ENCODE measurements around the gene PLEKHA5.
"Not testable (repeated sequence)": the region's sequence is repeated elsewhere in the genome, so short reads cannot be mapped to it uniquely, and the experiment has no call there.

Gene PLEKHA5

DNA sequence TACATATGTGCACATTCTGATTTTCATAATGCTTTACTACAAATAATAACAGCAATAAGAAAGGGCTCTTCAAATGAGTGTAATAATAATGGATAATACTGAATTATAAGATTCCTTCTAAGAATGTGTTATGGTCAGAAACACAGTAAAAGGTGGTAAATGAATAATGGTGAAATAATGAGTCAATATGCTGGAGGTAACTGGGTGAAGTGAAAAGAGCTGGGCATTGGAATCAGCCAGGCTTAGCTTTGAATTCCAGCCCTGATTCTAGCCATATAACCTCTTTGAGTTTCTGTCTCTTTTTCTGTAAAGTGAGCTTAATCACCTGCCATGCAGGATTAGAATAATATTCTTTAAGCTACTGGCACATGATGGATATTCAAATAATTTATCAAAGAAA lies 39.1 kb downstream of the PLEKHA5 start:
- no peak for DNase-seq (ENCODE audit: low read depth in 2 of 2)

DNA sequence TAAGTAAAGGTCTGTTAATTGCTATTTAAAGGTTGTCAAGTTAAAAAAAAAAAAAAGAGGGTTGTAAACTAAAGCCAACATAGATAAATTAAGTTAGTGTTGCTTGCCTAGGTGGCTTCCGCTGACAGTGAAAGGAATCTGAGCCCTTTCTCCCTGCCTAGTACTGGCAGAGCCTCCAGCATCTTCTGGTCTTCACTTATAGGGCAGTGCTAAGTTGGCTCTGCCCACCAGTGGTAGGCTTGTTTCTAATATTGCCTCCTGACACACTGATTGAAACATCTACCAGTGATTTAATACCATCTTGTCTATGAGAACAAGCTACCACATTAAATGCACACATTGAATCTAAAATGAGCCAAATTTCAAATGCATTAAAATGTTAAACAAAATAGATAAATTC lies 39.7 kb downstream of the PLEKHA5 start:
- DNase-seq (ENCODE audit: low read depth in 2 of 2) = no peak

DNA sequence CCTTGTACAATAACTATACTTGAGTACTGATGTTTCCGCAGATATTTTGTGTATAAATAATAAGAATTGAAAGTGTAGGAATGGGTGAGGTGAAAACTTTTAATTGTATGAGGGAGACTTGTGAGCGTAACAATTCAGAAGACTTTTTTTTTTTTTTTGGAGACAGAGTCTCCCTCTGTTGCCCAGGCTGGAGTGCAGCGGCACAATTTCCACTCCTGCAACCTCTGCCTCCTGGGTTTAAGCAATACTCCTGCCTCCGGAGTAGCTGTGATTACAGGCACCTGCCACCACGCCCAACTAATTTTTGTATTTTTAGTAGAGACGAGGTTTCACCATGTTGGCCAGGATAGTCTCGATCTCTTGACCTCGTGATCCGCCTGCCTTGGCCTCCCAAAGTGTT lies 40.8 kb downstream of the PLEKHA5 start:
- DNase-seq (ENCODE audit: low read depth in 2 of 2) = not testable (repeated sequence)

DNA sequence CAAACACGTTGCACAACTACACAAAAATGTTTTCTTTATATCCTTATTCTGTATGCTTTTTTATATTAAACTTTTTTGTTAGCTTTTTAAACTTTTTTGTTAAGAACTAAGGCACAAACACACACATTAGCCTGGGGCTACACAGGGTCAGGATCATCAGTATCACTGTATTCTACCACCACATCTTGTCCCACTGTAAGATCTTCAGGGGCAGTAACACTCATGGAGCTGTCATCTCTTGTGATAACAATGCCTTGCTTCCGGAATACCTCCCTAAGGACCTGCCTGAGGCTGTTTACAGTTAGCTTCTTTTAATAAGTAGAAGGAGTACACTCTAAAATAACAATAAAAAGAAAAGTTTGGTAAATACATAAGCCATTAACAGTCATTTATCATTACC lies 42.2 kb downstream of the PLEKHA5 start:
- DNase-seq (ENCODE audit: low read depth in 2 of 2) = no peak

DNA sequence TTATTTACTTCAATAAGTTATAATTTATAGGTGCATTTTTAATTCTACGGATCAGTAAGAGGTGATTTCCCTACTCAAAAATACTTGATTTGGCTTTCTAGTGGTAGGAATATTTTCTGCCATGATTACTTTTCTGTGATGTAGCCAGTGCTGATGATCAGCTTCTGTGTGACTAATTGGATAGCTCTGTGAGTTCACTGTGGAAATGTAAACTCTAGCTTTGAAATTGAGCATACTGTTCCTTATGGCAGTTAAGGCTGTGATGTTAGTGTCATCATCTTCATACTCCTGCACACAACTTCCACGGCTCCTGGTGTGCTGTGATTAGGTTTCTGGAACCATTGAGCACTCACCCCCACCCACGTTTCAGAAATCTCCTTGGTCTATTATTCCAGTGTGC lies 48.2 kb downstream of the PLEKHA5 start:
- no peak for DNase-seq (ENCODE audit: low read depth in 2 of 2)

DNA sequence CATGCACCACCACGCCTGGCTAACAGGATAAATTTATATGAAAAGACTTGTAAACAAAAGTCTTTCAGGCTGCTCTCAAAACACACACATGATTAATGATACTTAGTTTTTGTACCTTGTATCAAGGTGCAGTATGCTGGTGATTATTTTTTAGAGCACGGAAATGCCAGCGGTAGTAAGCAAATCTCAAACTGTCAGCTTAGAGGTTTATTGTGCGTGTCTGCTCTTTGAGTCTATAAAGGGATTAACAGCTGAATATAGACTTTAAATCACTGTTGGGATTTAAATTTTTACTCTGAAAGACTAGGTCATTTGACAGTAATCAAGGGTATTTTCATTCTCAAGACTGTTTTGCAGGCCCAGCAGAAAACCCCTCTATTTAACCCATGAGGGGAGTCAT lies 50.5 kb downstream of the PLEKHA5 start:
- DNase-seq (ENCODE audit: low read depth in 2 of 2) = no peak

DNA sequence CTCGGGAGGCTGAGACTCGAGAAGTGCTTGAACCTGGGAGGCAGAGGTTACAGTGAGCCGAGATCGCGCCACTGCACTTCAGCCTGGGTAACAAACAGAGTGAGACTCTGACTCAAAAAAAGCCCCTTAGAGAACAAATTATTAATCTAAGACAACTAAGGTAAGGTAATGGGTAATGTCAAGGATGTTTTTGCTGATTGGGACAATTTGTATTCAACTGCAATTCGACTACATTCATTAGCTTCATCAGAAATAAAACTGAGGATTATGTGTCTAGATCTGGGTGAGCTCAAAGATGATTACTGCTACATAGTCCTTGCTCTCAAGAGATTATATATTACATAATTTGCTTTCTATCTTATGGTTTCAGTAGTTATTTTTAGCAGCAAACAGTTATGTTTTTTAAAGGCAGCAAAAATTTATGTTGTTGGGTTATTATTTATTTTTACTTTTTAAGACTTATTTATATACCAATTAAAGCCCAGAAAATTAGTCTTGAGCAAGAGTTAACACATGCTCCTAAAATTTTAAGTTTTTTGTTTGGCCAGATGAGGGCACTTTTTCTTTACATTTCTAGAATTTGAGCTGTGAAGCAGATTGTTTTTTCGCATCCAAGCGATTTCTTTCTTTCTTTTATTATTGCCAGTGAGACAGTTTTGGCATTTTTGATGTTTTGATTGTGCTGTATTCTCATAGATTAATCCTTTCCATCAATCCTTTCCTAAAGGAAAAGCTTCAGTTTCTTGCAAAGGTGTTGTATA lies 52.3 kb downstream of the PLEKHA5 start:
- DNase-seq (ENCODE audit: low read depth in 2 of 2) = no peak

DNA sequence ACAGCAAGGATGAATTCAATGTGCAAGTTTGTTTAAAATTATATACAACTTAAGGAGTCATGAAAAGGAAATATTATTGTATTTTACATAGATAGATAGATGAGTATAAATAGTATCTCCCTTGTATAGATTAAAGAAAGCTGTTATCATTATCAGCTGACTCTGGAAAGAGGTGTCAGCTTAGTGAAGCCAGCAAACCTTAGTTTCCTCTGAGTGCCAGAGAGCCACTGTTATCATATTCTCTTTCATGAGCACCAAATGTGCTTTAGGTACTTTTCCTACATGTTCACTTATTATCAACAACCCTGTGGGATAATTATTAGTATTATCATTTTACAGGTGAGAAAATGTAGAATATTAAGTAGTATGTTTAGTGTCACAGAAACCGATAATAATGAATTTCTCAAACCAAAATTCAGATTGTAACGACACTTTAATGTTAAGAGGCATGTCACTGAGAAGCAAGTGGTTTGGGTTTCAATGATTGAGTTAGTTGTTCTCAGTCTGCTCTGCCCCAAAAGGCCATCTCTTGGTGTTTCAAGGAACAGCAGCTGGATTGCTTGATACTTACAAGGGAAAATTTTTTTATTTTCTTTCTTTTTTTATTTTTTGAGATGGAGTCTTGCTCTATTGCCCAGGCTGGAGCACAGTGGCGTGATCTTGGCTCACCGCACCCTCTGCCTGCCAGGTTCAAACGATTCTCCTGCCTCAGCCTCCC lies 53.7 kb downstream of the PLEKHA5 start:
- no peak for DNase-seq (ENCODE audit: low read depth in 2 of 2)

DNA sequence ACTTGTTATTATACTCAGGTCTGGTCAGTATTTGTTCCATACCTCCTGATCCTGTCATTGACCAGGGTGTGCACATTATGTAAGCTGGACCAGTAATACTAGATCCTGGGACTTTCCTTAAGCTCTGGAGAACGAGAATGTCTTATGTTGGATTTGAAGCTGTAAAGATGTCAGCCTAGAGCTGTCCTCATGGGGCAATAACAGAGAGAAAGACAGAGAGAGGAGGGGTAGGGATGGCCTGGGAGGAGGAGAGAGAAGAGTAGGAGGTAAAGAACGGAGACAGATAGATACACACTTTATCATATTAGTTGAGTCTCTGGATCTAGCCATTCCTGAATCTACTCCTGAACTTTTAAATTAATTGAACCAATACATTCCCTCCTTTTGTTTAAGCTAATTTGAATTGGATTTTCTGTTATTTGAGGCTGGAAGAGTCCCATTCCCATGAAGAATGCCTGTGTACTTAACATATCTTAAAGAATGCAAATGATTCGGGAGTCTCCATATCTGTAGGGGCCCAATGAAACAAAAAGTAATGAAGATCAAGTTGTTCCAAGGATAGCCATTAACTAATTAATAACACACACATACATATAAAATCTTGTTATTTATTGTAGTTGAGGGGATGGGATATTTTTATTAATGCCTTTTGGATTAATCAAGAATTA lies 55.9 kb downstream of the PLEKHA5 start:
- no peak for DNase-seq (ENCODE audit: low read depth in 2 of 2)

DNA sequence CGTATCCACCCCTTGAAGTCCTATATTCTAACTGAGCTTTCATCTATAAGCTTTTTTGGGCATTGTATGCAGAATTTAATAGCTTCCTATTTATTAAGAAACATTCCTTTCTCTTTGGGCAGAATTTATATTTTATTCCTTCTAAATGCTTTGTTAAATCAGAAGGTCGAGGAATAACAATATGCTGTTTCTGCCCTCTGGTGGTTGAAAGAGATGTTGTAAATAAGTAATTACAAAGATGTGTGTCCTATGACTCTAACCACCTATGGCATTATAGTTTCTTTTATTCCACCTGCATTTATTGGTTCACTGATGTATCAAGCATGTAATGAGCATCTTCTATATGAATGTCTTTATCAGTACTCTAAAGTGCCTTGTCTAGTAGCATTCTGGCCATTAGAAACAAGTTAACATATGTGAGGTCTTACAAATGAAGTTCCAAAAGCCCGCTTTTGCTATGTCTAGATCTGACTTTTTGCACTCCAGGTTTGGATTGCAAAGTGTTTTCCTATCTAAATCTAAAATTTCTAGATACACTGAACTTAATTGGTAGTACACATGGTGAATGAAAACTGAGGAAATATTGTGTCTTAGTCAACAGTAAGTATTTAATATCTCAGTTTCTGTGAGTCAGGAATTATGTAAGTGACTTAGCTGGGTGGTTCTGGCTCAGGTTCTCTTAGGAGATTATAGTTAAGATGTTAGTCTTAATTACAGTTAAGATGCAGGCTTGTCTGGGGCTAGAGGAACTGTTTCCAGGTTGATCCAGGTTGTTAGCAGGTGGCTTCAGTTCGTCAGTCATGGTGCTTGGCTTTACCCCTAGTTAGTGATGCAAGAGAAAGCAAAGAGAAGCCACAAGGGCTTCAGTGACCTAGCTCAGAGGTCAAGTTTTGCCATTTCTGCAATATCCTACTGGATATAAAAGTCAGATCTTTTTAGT lies 57.5 kb downstream of the PLEKHA5 start:
- DNase-seq (ENCODE audit: low read depth in 2 of 2) = no peak

DNA sequence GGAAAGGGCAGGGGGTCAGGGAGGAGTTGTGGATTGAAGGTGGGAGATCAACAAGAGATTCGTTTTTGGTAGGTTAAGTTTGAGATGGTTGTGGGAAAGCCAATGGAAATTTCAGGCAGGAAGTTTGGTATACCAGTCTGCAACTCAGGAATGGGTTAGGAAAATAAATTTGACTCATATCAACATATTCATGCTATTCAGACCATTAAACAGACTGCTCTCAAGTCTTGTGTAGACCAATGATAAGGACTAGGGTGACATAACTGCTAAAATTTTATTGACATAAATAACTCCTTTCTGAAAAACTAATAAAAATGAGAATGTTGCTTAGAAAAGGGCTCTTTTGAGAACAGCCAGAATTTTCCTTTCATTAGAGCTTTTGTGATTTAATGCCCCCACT lies 60.0 kb downstream of the PLEKHA5 start:
- no peak for DNase-seq (ENCODE audit: low read depth in 2 of 2)

DNA sequence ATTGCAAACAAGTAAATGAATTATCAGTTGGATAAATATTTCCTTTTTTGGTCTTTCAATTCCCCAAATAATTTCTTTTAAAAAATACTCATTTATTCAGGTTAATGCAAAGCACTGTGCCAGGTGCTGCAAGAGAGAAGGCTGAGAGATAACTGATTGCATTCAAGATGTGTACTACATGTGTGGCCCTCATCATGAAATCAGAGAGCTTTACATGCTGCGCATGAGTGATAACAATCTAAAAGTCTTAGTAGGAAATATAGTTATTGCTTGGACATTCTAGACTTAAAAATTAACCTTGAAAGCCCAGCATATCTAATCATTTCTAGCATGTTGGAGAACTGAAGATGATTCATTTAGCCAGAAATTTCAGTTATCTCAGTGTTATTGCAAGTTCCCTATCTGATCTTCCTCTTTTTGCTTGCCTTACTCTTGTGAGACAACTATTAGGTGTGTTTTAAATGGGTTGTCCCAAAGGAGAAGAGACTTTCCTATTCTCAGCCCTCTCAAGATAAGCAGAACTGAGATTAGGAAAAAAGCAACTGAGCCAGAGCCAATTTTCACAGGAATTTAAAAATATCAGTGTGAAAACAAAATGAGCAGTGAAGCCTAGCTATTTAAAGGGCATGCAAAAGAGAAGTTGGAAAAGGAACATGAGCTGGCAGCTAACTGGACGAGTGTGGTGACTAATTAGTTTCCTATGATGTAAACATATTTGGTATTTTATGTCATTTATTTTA lies 60.9 kb downstream of the PLEKHA5 start:
- no peak for DNase-seq (ENCODE audit: low read depth in 2 of 2)

DNA sequence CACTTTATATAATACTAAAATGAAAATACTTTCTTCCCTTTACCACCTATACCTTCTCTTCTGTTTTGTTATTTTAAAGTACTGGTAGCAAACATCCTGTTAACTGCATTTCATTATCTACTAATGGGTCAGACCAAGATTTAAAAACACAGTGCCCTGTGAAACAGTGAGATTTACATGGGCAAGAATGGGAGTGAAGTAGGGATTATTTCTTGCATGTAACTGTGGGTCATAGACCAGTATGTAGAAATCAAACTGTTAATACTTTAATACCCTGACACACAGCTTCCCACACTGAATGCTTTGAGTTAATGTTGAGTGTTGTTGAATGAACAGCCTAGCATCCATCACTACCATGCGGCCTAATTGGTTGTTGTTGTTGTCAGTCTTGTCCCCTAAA lies 61.6 kb downstream of the PLEKHA5 start:
- DNase-seq (ENCODE audit: low read depth in 2 of 2) = no peak

DNA sequence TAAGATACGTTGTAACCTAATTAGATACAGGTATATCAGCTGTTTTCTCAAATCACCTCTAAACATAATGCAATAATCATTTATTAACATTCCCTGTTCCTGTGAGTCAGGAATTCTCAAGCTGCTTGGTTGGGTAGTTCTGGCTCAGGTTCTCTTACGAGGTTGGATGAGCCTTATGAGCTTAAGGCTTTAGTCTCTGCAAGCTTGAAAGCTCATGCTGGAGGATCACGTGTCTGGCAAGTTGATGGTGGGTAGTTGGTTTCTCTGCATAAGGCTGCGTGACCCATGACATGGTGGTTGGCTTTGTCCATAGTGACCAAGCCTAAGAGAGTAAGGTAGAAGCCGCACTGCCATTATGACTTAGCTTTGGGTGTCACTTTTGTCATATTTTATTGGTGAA lies 62.0 kb downstream of the PLEKHA5 start:
- no peak for DNase-seq (ENCODE audit: low read depth in 2 of 2)

DNA sequence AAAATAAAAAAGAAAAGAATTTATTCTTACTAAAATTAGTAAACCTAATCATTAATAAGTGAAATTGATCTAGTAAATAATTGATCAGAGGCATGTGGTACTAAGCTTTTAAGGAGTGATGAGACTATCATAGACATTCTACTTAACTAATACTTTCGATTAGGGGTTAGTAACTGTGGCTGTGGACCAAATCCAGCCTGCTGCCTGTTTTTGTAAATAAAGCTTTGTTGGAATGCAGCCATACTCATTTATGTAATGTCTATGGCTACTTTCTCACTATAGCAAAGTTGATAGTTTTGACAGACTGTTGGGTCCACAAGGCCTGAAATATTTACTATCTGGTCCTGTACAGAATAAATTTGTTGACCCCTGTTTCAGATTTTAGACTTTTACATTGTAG lies 63.2 kb downstream of the PLEKHA5 start:
- DNase-seq (ENCODE audit: low read depth in 2 of 2) = no peak

DNA sequence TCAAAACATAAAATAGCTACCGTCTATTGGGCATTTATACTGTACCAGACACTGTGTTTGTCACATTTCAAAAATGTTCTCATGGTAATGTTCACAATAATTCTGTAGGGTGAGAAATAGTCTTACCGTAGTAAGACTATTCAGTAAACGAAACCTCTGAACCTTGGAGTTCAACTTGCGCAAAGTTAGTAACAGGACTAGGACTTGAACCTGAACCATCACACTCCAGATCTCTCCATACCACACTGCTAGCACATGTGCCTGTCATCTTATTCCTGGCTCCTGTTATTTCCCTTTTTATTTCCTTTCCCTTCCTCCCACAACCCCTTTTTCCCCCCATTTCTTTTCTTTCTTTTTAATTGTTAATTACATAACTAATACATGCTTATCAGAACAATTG lies 65.4 kb downstream of the PLEKHA5 start:
- no peak for DNase-seq (ENCODE audit: low read depth in 2 of 2)

DNA sequence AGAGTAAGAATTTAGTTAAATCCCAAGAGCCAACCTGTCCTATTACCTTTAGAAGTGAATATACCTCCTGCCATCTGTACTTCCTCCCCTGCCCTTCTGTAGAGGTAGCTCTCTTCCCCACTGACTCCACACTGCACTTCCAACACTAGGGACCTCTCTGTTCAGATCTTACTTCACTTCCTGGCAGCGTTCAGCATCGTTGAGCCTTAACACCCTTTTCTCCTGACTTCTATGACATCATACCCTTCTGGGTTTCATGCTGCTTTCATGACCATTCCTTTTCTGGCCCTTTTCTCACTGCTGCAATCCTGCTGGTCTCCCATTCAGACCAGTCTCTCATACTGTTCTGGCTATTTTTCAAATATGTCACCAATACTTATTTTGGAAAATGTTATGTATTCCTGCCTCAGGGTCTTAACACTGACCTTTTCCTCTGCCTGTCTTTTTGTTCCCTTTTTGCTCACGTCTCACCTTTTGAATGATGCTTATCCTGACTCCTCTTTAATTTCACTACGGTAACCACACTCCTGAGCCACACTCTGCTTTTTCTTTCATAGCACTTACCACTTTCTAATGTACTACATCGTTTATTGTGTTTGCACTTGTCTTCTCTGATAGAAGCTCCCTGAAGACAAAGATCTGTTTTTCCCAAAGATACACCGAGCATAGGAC lies 67.6 kb downstream of the PLEKHA5 start:
- DNase-seq (ENCODE audit: low read depth in 2 of 2) = no peak

DNA sequence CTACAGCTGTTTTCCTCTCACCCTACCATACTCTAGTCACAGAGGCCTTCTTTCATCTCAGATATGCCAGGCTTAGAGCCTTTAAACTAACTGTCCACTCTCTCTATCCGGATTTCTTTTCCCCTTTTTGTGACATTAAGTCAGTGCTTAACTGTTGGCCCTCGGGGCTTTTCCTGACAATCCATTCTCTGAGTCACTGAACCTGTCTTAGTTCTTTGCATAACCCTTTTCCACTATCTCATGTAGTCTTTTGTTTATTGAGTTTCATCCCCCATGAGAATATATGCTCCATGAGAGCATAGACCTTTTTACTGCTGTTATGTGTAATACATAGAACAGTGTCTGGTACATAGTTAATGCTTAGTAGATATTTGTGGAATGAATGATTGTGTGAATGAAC lies 68.7 kb downstream of the PLEKHA5 start:
- DNase-seq (ENCODE audit: low read depth in 2 of 2) = no peak

DNA sequence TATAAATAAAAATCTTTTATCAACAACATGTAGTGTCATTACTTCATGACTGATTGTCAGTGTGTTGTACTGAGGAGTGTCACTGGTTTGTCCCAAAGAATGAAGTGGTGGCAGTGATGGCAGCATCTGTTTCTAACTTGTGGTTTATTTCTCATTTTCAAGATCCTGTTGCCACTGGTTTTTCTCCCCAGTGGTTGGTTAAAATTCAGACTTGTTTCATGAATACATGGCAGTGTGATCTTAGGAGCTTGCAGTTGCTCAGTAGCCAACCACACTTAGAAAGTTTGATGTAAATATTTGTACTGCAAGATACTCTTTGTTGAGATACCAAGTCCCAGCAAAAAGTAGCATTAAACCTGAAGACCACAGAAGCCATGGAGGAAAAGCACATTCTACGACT lies 69.8 kb downstream of the PLEKHA5 start:
- no peak for DNase-seq (ENCODE audit: low read depth in 2 of 2)

DNA sequence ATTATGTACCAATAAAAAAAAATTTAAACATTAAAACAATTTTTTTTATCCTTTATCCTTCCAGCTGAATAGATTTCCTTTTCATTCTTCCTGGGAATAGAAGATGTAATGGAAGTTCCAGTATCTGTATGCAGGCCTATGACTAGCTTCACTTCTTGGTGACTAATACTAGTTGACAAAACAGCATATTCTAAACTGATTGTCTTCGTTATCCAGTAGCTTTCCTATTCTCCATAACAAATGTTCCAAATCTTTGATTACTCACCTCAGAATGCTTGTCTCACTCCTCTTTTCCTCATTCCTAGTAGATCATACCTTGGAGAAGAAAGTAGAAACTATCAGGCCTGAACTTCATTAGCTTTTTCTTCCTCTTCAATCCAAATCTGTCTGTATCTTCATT lies 70.7 kb downstream of the PLEKHA5 start:
- no peak for DNase-seq (ENCODE audit: low read depth in 2 of 2)

DNA sequence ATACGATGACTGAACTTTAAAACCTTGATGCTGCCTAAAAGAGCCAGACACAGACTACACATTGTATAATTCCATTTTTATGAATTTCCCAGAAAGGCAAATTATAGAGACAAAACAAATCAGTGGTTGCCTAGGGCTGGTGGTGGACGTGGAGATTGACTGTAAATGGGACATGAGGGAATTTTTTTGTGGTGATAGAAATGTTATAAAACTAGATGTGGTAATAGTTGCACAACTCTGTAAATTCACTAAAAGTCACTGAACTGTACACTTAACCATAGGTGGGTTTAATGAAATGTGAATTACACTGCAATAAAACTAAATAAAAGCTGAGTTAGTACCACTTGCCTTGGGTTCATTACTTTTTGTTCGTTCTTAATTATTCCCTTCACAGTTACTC lies 72.1 kb downstream of the PLEKHA5 start:
- DNase-seq (ENCODE audit: low read depth in 2 of 2) = no peak
